Measurements from ENCODE around the gene OR10P1.
"Not testable (repeated sequence)": the region's sequence is repeated elsewhere in the genome, so short reads cannot be mapped to it uniquely, and the experiment has no call there.

- not testable (repeated sequence) for TF ChIP-seq POLR2A (IDR thresholded peaks at IDR 0.05)
- TF ChIP-seq, protein P1, sequence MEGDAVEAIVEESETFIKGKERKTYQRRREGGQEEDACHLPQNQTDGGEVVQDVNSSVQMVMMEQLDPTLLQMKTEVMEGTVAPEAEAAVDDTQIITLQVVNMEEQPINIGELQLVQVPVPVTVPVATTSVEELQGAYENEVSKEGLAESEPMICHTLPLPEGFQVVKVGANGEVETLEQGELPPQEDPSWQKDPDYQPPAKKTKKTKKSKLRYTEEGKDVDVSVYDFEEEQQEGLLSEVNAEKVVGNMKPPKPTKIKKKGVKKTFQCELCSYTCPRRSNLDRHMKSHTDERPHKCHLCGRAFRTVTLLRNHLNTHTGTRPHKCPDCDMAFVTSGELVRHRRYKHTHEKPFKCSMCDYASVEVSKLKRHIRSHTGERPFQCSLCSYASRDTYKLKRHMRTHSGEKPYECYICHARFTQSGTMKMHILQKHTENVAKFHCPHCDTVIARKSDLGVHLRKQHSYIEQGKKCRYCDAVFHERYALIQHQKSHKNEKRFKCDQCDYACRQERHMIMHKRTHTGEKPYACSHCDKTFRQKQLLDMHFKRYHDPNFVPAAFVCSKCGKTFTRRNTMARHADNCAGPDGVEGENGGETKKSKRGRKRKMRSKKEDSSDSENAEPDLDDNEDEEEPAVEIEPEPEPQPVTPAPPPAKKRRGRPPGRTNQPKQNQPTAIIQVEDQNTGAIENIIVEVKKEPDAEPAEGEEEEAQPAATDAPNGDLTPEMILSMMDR (IDR thresholded peaks at IDR 0.05), result not testable (repeated sequence)
These were observed 14.1 kb downstream of the OR10P1 start for GRCh38 chr12:55650620-55651298.
